Measurements from ENCODE around the gene TUBGCP2.

DNA sequence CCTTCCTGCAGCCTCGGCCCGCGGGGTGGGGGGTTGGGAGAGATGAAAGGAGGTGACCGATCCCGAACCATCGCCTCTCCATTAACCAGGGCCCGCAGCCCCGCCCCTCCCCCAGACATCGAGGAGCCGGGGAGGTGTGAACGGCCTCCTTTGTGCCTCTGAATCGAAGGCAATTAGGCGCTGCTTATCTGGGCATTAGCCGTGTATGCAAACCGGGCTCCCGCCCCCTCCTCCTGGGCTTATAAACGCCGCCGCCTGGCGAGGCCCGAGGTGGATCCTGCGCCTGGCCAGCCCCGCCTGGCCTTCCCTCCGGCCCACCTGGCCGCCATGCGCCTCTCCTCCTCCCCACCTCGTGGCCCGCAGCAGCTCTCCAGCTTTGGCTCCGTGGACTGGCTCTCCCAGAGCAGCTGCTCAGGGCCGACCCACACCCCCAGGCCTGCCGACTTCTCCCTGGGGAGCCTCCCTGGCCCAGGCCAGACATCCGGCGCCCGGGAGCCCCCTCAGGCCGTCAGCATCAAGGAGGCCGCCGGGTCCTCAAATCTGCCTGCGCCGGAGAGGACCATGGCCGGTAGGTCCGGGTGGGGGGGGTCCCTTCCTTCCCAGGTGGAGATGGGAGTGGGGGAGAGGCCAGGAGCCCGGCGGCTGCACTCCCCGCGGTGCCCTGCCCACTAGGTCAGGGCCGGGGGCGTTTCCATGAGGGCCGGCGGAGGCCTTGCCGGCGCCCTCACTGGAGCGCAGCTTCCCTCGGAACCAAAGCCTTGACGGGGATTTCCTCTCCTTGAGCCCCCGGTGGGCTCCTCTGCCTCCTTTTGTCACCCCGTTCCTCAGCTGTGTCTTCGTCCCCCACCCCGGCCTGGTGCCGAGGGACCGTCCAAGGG is 70.8 kb downstream of the TUBGCP2 start, which contains the start of gene VENTX:
- TF ChIP-seq, protein P1, sequence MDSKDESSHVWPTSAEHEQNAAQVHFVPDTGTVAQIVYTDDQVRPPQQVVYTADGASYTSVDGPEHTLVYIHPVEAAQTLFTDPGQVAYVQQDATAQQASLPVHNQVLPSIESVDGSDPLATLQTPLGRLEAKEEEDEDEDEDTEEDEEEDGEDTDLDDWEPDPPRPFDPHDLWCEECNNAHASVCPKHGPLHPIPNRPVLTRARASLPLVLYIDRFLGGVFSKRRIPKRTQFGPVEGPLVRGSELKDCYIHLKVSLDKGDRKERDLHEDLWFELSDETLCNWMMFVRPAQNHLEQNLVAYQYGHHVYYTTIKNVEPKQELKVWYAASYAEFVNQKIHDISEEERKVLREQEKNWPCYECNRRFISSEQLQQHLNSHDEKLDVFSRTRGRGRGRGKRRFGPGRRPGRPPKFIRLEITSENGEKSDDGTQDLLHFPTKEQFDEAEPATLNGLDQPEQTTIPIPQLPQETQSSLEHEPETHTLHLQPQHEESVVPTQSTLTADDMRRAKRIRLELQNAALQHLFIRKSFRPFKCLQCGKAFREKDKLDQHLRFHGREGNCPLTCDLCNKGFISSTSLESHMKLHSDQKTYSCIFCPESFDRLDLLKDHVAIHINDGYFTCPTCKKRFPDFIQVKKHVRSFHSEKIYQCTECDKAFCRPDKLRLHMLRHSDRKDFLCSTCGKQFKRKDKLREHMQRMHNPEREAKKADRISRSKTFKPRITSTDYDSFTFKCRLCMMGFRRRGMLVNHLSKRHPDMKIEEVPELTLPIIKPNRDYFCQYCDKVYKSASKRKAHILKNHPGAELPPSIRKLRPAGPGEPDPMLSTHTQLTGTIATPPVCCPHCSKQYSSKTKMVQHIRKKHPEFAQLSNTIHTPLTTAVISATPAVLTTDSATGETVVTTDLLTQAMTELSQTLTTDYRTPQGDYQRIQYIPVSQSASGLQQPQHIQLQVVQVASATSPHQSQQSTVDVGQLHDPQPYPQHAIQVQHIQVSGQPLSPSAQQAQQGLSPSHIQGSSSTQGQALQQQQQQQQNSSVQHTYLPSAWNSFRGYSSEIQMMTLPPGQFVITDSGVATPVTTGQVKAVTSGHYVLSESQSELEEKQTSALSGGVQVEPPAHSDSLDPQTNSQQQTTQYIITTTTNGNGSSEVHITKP (IDR thresholded peaks at IDR 0.05; ENCODE audit: partially characterized antibody): no peak
- TF ChIP-seq, protein P2, sequence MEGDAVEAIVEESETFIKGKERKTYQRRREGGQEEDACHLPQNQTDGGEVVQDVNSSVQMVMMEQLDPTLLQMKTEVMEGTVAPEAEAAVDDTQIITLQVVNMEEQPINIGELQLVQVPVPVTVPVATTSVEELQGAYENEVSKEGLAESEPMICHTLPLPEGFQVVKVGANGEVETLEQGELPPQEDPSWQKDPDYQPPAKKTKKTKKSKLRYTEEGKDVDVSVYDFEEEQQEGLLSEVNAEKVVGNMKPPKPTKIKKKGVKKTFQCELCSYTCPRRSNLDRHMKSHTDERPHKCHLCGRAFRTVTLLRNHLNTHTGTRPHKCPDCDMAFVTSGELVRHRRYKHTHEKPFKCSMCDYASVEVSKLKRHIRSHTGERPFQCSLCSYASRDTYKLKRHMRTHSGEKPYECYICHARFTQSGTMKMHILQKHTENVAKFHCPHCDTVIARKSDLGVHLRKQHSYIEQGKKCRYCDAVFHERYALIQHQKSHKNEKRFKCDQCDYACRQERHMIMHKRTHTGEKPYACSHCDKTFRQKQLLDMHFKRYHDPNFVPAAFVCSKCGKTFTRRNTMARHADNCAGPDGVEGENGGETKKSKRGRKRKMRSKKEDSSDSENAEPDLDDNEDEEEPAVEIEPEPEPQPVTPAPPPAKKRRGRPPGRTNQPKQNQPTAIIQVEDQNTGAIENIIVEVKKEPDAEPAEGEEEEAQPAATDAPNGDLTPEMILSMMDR (IDR thresholded peaks at IDR 0.05 in 2 of 3, conservative IDR thresholded peaks at IDR 0.05 in 1 of 3; ENCODE audit: insufficient read depth in 2 of 3, low read depth in 1 of 3, low read length in 3 of 3): no peak
- TF ChIP-seq SRF (CRISPR knock-in tag; IDR thresholded peaks at IDR 0.05): no peak
- no peak for TF ChIP-seq MYBL2 (IDR thresholded peaks at IDR 0.05; ENCODE audit: low read depth)
- TF ChIP-seq MYBL2 (CRISPR knock-in tag; IDR thresholded peaks at IDR 0.05; ENCODE audit: borderline replicate concordance): no peak
- no peak for TF ChIP-seq TAF1 (IDR thresholded peaks at IDR 0.05; ENCODE audit: control insufficient read depth, extremely low read depth, insufficient read depth, low read length, severe bottlenecking)
- no peak for TF ChIP-seq LARP7 (IDR thresholded peaks at IDR 0.05)
- TF ChIP-seq, protein P3, sequence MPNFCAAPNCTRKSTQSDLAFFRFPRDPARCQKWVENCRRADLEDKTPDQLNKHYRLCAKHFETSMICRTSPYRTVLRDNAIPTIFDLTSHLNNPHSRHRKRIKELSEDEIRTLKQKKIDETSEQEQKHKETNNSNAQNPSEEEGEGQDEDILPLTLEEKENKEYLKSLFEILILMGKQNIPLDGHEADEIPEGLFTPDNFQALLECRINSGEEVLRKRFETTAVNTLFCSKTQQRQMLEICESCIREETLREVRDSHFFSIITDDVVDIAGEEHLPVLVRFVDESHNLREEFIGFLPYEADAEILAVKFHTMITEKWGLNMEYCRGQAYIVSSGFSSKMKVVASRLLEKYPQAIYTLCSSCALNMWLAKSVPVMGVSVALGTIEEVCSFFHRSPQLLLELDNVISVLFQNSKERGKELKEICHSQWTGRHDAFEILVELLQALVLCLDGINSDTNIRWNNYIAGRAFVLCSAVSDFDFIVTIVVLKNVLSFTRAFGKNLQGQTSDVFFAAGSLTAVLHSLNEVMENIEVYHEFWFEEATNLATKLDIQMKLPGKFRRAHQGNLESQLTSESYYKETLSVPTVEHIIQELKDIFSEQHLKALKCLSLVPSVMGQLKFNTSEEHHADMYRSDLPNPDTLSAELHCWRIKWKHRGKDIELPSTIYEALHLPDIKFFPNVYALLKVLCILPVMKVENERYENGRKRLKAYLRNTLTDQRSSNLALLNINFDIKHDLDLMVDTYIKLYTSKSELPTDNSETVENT (CRISPR knock-in tag; IDR thresholded peaks at IDR 0.05): no peak
